ENCODE measurements around the gene LEMD2. TPM values are rescaled to one million over a fixed set of nuclear protein-coding genes. Genes with fewer than 3 reads are reported as not detected.

The LEMD2 gene
- total RNA-seq, 6 experiments from 2014 or later: 17.8 to 28.0 (median 21.8) TPM

GRCh38 chr6:33779290-33779689 lies 9.6 kb downstream of the LEMD2 start:
- DNase-seq (no peak), ATAC-seq (no peak)

DNA sequence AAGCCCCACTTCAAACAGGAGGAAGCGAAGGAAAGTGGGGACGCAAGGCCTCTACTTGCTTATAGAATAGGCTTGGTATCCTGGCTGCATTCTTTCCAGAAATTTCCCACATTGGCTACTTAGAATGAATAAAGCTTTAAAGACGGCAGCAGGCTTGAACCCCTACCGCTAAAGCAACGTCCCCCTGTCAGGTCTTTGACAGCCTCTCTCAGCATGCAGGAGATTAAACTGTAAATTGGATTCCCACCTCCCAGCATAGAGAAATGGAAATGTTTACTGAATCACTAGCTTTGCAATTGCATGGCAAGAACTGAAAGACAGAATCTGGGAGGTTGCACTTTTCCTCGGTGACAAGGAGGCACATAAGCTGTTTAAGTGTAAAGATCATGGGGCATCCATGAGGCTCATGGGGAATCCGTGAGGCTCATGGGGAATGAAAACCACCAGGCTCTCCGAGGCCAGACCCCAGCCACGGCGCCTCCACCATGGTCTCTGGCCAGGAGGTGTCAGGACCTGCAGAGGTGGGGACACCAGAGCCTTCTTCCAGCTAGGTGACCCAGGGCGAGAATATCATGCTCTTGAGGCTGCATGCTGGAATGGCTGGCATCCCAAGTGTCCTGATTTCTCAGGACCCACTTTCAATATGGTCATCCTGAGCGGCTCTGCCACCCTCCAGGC lies 10.3 kb downstream of the LEMD2 start:
- intact Hi-C loops (cut with DNase I): no loop called here
- Histone ChIP-seq H3K27ac (no peak overlapping the region), H3K4me3 (no peak overlapping the region), H3K9me3 (no peaks in the 10 kb centered on the region), H3K4me1 (no peaks in the 10 kb centered on the region), H3K36me3 (peaks cover 37 to 83% (median 53%) of the 10 kb centered on the region in 4 donors), H3K27me3 (no peaks in the 10 kb centered on the region)
- TF ChIP-seq POLR2A (IDR thresholded peaks at IDR 0.05): no peak
- TF ChIP-seq, protein P1, sequence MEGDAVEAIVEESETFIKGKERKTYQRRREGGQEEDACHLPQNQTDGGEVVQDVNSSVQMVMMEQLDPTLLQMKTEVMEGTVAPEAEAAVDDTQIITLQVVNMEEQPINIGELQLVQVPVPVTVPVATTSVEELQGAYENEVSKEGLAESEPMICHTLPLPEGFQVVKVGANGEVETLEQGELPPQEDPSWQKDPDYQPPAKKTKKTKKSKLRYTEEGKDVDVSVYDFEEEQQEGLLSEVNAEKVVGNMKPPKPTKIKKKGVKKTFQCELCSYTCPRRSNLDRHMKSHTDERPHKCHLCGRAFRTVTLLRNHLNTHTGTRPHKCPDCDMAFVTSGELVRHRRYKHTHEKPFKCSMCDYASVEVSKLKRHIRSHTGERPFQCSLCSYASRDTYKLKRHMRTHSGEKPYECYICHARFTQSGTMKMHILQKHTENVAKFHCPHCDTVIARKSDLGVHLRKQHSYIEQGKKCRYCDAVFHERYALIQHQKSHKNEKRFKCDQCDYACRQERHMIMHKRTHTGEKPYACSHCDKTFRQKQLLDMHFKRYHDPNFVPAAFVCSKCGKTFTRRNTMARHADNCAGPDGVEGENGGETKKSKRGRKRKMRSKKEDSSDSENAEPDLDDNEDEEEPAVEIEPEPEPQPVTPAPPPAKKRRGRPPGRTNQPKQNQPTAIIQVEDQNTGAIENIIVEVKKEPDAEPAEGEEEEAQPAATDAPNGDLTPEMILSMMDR (IDR thresholded peaks at IDR 0.05): no peak
- 83% methylated on average over 6 of the region's 12 CpGs for WGBS (ENCODE audit: insufficient coverage, low coverage, low lambda C conversion rate, missing lambda C conversion rate)
- DNase-seq (no peak), ATAC-seq (no peak)

More at GRCh38 chr6:33779290-33779689, 9.6 kb downstream of the LEMD2 start:
- peaks cover 37 to 90% (median 57%) of the 10 kb centered on the region in 4 donors for H3K36me3 ChIP-seq
- no peaks in the 10 kb centered on the region for H3K4me1 ChIP-seq
- H3K27ac ChIP-seq: no peak overlapping the region
- no peaks in the 10 kb centered on the region for H3K9me3 ChIP-seq
- H3K27me3 ChIP-seq: no peaks in the 10 kb centered on the region
- no peak for TF ChIP-seq POLR2A (IDR thresholded peaks at IDR 0.05)
- TF ChIP-seq, protein P1 (IDR thresholded peaks at IDR 0.05): no peak
- no peak overlapping the region for H3K4me3 ChIP-seq
- intact Hi-C loops (cut with DNase I): no loop called here
- 90% methylated on average over 7 of the region's 7 CpGs for WGBS (ENCODE audit: insufficient coverage, low coverage, low lambda C conversion rate, missing lambda C conversion rate)

GRCh38 chr6:33777398-33778388 lies 11.2 kb downstream of the LEMD2 start:
- ATAC-seq (no peak), DNase-seq (no peak)
- Histone ChIP-seq H3K9me3 (no peaks in the 10 kb centered on the region), H3K4me1 (no peaks in the 10 kb centered on the region), H3K36me3 (peaks cover 32 to 75% (median 49%) of the 10 kb centered on the region in 4 donors), H3K27me3 (no peaks in the 10 kb centered on the region), H3K27ac (no peak overlapping the region), H3K4me3 (no peak overlapping the region)
- TF ChIP-seq, protein P1 (IDR thresholded peaks at IDR 0.05): no peak
- TF ChIP-seq POLR2A (IDR thresholded peaks at IDR 0.05): no peak
- 87% methylated on average over 9 of the region's 25 CpGs for WGBS (ENCODE audit: insufficient coverage, low coverage, low lambda C conversion rate, missing lambda C conversion rate)
- intact Hi-C loops (cut with DNase I): no loop called here

DNA sequence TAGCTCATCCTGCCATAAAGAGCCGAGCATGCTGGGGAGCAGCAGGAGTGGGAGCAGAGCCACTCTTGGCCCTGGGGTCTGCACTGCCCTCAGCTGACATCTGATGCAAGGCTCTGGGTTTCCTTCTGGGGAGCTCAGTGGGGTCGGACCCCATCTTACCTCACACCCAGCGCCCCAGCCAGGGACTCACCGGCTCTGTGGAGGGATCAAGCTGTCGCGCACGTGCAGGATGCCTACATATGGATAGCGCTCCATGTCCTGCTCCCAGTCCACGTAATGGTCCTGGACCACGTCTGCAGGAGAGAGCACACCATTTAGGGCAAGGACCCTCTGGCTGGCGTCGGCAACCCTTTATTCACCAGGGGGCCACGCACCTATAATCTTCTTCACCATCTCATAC lies 12.2 kb downstream of the LEMD2 start:
- Histone ChIP-seq H3K4me3 (no peak overlapping the region), H3K36me3 (peaks cover 33 to 73% (median 49%) of the 10 kb centered on the region in 4 donors), H3K4me1 (no peaks in the 10 kb centered on the region), H3K27ac (no peak overlapping the region), H3K27me3 (no peaks in the 10 kb centered on the region), H3K9me3 (no peaks in the 10 kb centered on the region)
- ATAC-seq (no peak), DNase-seq (no peak)
- no peak for TF ChIP-seq POLR2A (IDR thresholded peaks at IDR 0.05)
- TF ChIP-seq, protein P1 (IDR thresholded peaks at IDR 0.05): no peak
- WGBS (ENCODE audit: insufficient coverage, low coverage, low lambda C conversion rate, missing lambda C conversion rate): no CpG with 5 or more reads among the region's 13 CpGs
- intact Hi-C loops (cut with DNase I): no loop called here
